Trophoblast cell (in vitro differentiated cells and primary cell): ENCODE measurements around the gene SCAF1.
A peak's percentile ranks its signal among the peaks of the same experiment; 100 is the strongest.

Experiments
- DNase-seq, 2 donors: peaks; one replicate each; pipeline ENCODE4 v3.0.0-alpha.2; 2016
- H2AFZ ChIP-seq: 2 replicates; pipeline ENCODE4 v1.6.1; 2013; ENCODE audit warnings: low read length, moderate library complexity, mild to moderate bottlenecking; ENCODE audit not compliant: insufficient read depth, poor library complexity
- H2AK5ac ChIP-seq: 2 replicates; pipeline ENCODE4 v1.6.1; 2013; ENCODE audit warnings: mild to moderate bottlenecking, low read length
- H2BK120ac ChIP-seq: 2 replicates; pipeline ENCODE4 v1.6.1; 2013; ENCODE audit warnings: low read length, mild to moderate bottlenecking, moderate library complexity; ENCODE audit not compliant: insufficient read depth, poor library complexity
- H2BK12ac ChIP-seq: 2 replicates; pipeline ENCODE4 v1.6.1; 2013; ENCODE audit warnings: mild to moderate bottlenecking, low read length, moderate library complexity
- H2BK5ac ChIP-seq: 2 replicates; pipeline ENCODE4 v1.6.1; 2013; ENCODE audit warnings: low read length, low read depth, moderate library complexity, mild to moderate bottlenecking; ENCODE audit not compliant: poor library complexity
- H3K14ac ChIP-seq: 2 replicates; pipeline ENCODE4 v1.6.1; 2013; ENCODE audit warnings: mild to moderate bottlenecking, low read length
- H3K18ac ChIP-seq: 2 replicates; pipeline ENCODE4 v1.6.1; 2013; ENCODE audit warnings: mild to moderate bottlenecking, low read length
- H3K23ac ChIP-seq: 2 replicates; pipeline ENCODE4 v1.6.1; 2013; ENCODE audit warnings: low read length
- H3K27ac ChIP-seq: 2 replicates; pipeline ENCODE4 v1.5.1; 2013; ENCODE audit warnings: low read depth, mild to moderate bottlenecking, inconsistent platforms, low read length, moderate library complexity
- H3K27me3 ChIP-seq: 2 replicates; pipeline ENCODE4 v1.6.1; 2013; ENCODE audit warnings: inconsistent platforms, mild to moderate bottlenecking, low read length, moderate library complexity; ENCODE audit not compliant: insufficient read depth
- H3K36me3 ChIP-seq, 2 experiments: 1 replicate in 1 of 2; 2 replicates in 1 of 2; pipeline ENCODE4 v1.6.1; 2013; ENCODE audit warnings: low read length in 2 of 2, mild to moderate bottlenecking in 2 of 2, moderate library complexity in 1 of 2; ENCODE audit not compliant: insufficient read depth in 2 of 2, control insufficient read depth in 1 of 2
- H3K4ac ChIP-seq: 2 replicates; pipeline ENCODE4 v1.6.1; 2013; ENCODE audit warnings: low read depth, mild to moderate bottlenecking, low read length, moderate library complexity
- H3K4me1 ChIP-seq, 2 experiments: 1 replicate in 1 of 2; 2 replicates in 1 of 2; pipeline ENCODE4 v1.6.1; 2013; ENCODE audit warnings: low read length in 2 of 2, mild to moderate bottlenecking in 2 of 2, moderate library complexity in 1 of 2; ENCODE audit not compliant: insufficient read depth in 2 of 2, control insufficient read depth in 1 of 2
- H3K4me2 ChIP-seq: 2 replicates; pipeline ENCODE4 v1.6.1; 2013; ENCODE audit warnings: inconsistent platforms, mild to moderate bottlenecking, low read length, moderate library complexity
- H3K4me3 ChIP-seq: 2 replicates; pipeline ENCODE4 v1.5.1; 2013; ENCODE audit warnings: mild to moderate bottlenecking, low read depth, low read length, inconsistent platforms
- H3K79me1 ChIP-seq: one replicate; pipeline ENCODE4 v1.6.1; 2013; ENCODE audit warnings: low read length
- H3K79me2 ChIP-seq: 2 replicates; pipeline ENCODE4 v1.6.1; 2013; ENCODE audit warnings: low read length, mild to moderate bottlenecking; ENCODE audit not compliant: control insufficient read depth, insufficient read depth, poor library complexity
- H3K9ac ChIP-seq: 2 replicates; pipeline ENCODE4 v1.6.1; 2013; ENCODE audit warnings: mild to moderate bottlenecking, low read length
- H3K9me3 ChIP-seq: 2 replicates; pipeline ENCODE4 v1.6.1; 2013; ENCODE audit warnings: low read depth, mild to moderate bottlenecking, control low read depth, inconsistent platforms, low read length; ENCODE audit not compliant: insufficient read depth
- H4K12ac ChIP-seq: 2 replicates; pipeline ENCODE4 v1.6.1; 2013; ENCODE audit warnings: low read depth, mild to moderate bottlenecking, low read length, moderate library complexity
- H4K8ac ChIP-seq: 2 replicates; pipeline ENCODE4 v1.6.1; 2013; ENCODE audit warnings: low read depth, mild to moderate bottlenecking, low read length, moderate library complexity
- H4K91ac ChIP-seq: one replicate; pipeline ENCODE4 v1.6.1; 2013; ENCODE audit warnings: low read depth, mild to moderate bottlenecking, low read length, moderate library complexity
- WGBS: extraction: QIAGEN DNeasy Blood & Tissue Kit; methylation state at CpG from one replicate; pipeline ENCODE4 v1.1.7; 2013; ENCODE audit warnings: missing lambda C conversion rate; ENCODE audit not compliant: insufficient read length, insufficient coverage; ENCODE audit errors: extremely low coverage; 5-methylcytosine and 5-hydroxymethylcytosine counted together

SCAF1 gene

DNA sequence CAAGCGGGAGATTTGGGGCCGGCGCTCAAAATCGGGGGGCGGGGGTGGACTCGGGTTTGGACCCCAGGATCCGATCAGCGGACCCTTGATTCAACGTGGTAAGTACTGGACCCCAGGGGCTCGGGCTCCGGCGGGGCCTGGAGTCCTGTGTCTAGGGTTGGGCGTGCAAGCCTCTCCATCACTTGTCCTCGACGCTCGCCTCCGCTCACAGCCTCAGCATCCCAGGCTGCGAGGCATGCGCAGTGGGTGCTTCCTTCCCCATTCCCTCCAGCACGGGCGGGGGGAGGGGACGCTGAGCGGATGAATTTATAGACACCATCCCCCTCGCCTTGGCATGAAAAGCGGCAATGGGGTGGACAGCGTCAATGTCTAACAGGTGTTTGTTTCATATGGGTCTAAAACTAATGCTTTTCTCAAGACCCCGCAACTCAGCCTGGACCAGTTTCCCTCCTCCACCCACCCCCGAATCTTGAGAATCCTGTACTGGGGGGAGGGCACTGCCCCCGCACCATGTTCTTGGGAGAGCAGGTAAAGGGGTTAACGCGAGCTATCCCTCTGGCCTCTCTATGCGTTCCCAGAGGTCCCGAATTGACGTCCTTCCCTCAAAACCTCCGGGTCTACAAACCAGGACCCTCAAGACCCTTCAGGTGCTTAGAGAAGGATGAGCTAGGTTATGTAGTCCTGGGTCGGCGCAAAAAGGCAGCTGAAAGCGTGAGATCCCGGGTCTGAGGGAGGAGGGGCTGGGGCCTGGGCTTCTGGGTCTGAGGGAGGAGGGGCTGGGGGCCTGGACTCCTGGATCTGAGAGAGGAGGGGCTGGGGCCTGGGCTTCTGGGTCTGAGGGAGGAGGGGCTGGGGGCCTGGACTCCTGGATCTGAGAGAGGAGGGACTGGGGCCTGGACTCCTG lies 49.5 kb downstream of the SCAF1 start:
- Histone ChIP-seq H3K27ac (no peak overlapping the region), H3K18ac (no peak overlapping the region), H3K14ac (peak overlapping the region; percentile 27), H4K91ac (no peak overlapping the region), H3K23ac (no peak overlapping the region), H3K79me2 (no peaks in the 10 kb centered on the region), H3K9ac (no peak overlapping the region), H3K4me2 (peak overlapping the region; percentile 64), H4K12ac (no peak overlapping the region), H3K27me3 (no peaks in the 10 kb centered on the region), H4K8ac (peak overlapping the region; percentile 74), H2BK120ac (no peak overlapping the region), H2BK12ac (no peak overlapping the region), H3K4me3 (no peak overlapping the region), H3K79me1 (peaks cover 3% of the 10 kb centered on the region), H3K36me3 (peaks cover 20 to 21% of the 10 kb centered on the region in 2 experiments), H3K4me1 (peaks cover 12 to 20% of the 10 kb centered on the region in 2 experiments), H3K9me3 (no peaks in the 10 kb centered on the region), H2BK5ac (no peak overlapping the region), H2AK5ac (no peak overlapping the region), H3K4ac (no peak overlapping the region), H2AFZ (peak overlapping the region; percentile 58)
- peak in 1 of 2 donors; percentile 19 for DNase-seq
- WGBS = no CpG with 5 or more reads among the region's 39 CpGs

DNA sequence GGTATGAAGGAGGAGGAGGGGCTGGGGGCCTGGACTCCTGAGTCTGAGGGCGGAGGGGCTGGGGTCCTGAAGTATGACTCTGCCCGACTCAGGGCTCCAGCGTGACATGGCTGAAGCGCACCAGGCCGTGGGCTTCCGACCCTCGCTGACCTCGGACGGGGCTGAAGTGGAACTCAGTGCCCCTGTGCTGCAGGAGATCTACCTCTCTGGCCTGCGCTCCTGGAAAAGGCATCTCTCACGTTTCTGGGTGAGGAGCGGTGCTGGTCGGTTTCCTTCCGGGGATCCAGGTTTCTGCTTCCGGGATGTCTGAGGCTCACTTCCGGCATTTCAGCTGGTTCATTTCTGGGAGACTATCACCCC lies 50.1 kb downstream of the SCAF1 start:
- no peak overlapping the region for H2BK5ac ChIP-seq
- no peak overlapping the region for H2AK5ac ChIP-seq
- no peak overlapping the region for H4K12ac ChIP-seq
- no peak overlapping the region for H3K23ac ChIP-seq
- H2BK120ac ChIP-seq = no peak overlapping the region
- no peak overlapping the region for H3K4me2 ChIP-seq
- no peak overlapping the region for H2AFZ ChIP-seq
- H2BK12ac ChIP-seq = no peak overlapping the region
- no peaks in the 10 kb centered on the region for H3K27me3 ChIP-seq
- H3K18ac ChIP-seq = no peak overlapping the region
- WGBS = no CpG with 5 or more reads among the region's 16 CpGs
- peaks cover 3% of the 10 kb centered on the region for H3K79me1 ChIP-seq
- no peak overlapping the region for H3K9ac ChIP-seq
- no peaks in the 10 kb centered on the region for H3K9me3 ChIP-seq
- no peak for DNase-seq
- H3K4ac ChIP-seq = no peak overlapping the region
- H3K4me1 ChIP-seq = peaks cover 12 to 20% of the 10 kb centered on the region in 2 experiments
- no peak overlapping the region for H4K91ac ChIP-seq
- H4K8ac ChIP-seq = no peak overlapping the region
- no peak overlapping the region for H3K27ac ChIP-seq
- H3K4me3 ChIP-seq = no peak overlapping the region
- no peaks in the 10 kb centered on the region for H3K79me2 ChIP-seq
- H3K14ac ChIP-seq = no peak overlapping the region
- peaks cover 16 to 17% of the 10 kb centered on the region in 2 experiments for H3K36me3 ChIP-seq

DNA sequence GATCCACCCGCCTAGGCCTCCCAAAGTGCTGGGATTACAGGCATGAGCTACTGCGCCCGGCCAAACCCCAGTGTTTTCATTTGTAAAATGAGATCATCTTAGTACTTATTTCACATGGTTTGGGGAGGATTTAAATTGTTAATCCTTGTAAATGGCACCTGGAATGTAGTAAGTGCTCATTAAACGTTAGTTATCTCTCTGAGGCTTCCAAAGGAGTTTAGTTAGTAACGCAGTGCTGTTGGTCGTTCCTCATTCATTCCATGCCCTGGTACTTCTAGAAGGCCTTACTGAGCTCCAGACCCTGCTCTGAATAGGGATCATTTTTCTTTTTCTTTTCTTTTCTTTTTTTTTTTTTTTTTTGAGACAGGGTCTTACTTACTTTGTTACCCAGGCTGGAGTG lies 54.1 kb downstream of the SCAF1 start:
- no peak overlapping the region for H3K23ac ChIP-seq
- H3K14ac ChIP-seq = no peak overlapping the region
- H2BK5ac ChIP-seq = no peak overlapping the region
- peaks cover 3 to 6% of the 10 kb centered on the region in 2 experiments for H3K4me1 ChIP-seq
- no peak overlapping the region for H4K8ac ChIP-seq
- H4K91ac ChIP-seq = no peak overlapping the region
- no peak overlapping the region for H3K4me2 ChIP-seq
- H2AFZ ChIP-seq = no peak overlapping the region
- no peak overlapping the region for H3K27ac ChIP-seq
- H3K4me3 ChIP-seq = no peak overlapping the region
- no peaks in the 10 kb centered on the region for H3K9me3 ChIP-seq
- H3K27me3 ChIP-seq = no peaks in the 10 kb centered on the region
- no peak overlapping the region for H3K4ac ChIP-seq
- H2BK12ac ChIP-seq = no peak overlapping the region
- H3K79me2 ChIP-seq = no peaks in the 10 kb centered on the region
- WGBS = no CpG with 5 or more reads among the region's 6 CpGs
- H3K79me1 ChIP-seq = no peaks in the 10 kb centered on the region
- no peak overlapping the region for H2BK120ac ChIP-seq
- no peak overlapping the region for H4K12ac ChIP-seq
- no peak for DNase-seq
- no peak overlapping the region for H3K18ac ChIP-seq
- H3K36me3 ChIP-seq = no peaks in the 10 kb centered on the region
- no peak overlapping the region for H3K9ac ChIP-seq
- no peak overlapping the region for H2AK5ac ChIP-seq

DNA sequence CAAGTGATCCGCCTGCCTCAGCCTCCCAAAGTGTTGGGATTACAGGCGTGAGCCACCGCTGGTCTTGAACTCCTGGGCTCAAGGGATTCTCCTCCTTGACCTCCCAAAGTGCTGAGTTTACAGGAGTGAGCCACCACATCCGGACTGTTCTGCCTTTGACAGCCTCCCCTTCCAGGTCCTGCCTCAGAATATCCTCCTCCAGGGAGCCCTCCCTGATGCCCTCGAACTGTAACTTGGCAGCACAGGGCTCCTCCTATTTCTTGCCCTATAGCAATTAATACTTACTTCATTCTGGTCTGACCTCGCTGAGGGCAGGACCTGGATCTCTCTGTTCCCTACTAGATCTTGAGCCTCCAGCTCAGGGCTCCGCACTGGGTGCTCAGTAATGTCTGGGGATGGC lies 54.9 kb downstream of the SCAF1 start:
- H3K27me3 ChIP-seq = no peaks in the 10 kb centered on the region
- H2AK5ac ChIP-seq = no peak overlapping the region
- no peak overlapping the region for H4K12ac ChIP-seq
- no peaks in the 10 kb centered on the region for H3K79me1 ChIP-seq
- H3K79me2 ChIP-seq = no peaks in the 10 kb centered on the region
- no peak overlapping the region for H3K4ac ChIP-seq
- H4K8ac ChIP-seq = no peak overlapping the region
- H3K23ac ChIP-seq = no peak overlapping the region
- no peak overlapping the region for H3K4me2 ChIP-seq
- no CpG with 5 or more reads among the region's 7 CpGs for WGBS
- no peak overlapping the region for H2AFZ ChIP-seq
- no peaks in the 10 kb centered on the region for H3K36me3 ChIP-seq
- H2BK120ac ChIP-seq = no peak overlapping the region
- H3K9ac ChIP-seq = no peak overlapping the region
- no peak overlapping the region for H3K18ac ChIP-seq
- H3K27ac ChIP-seq = no peak overlapping the region
- H3K14ac ChIP-seq = no peak overlapping the region
- no peak overlapping the region for H4K91ac ChIP-seq
- H3K9me3 ChIP-seq = no peaks in the 10 kb centered on the region
- no peak for DNase-seq
- H2BK12ac ChIP-seq = no peak overlapping the region
- no peak overlapping the region for H2BK5ac ChIP-seq
- no peaks in the 10 kb centered on the region for H3K4me1 ChIP-seq
- no peak overlapping the region for H3K4me3 ChIP-seq
